GM18526 (cell line): Measurements from ENCODE around the gene MCF2L.

Source experiments
- POLR2A ChIP-seq: IDR thresholded peaks from 3 replicates; pipeline ENCODE4 v1.6.1; 2011; ENCODE audit not compliant: insufficient read length; ENCODE audit errors: extremely low read depth

The MCF2L gene

GRCh38 chr13:113093580-113094409 is 124.8 kb downstream of the MCF2L start:
- TF ChIP-seq POLR2A, result no peak

- TF ChIP-seq POLR2A, result no peak
These were observed 125.4 kb downstream of the MCF2L start for GRCh38 chr13:113094410-113094800.

GRCh38 chr13:113095146-113096051 is 126.4 kb downstream of the MCF2L start:
- TF ChIP-seq POLR2A, result no peak

- TF ChIP-seq POLR2A, result no peak
These were observed 127.2 kb downstream of the MCF2L start for GRCh38 chr13:113096052-113096744.

DNA sequence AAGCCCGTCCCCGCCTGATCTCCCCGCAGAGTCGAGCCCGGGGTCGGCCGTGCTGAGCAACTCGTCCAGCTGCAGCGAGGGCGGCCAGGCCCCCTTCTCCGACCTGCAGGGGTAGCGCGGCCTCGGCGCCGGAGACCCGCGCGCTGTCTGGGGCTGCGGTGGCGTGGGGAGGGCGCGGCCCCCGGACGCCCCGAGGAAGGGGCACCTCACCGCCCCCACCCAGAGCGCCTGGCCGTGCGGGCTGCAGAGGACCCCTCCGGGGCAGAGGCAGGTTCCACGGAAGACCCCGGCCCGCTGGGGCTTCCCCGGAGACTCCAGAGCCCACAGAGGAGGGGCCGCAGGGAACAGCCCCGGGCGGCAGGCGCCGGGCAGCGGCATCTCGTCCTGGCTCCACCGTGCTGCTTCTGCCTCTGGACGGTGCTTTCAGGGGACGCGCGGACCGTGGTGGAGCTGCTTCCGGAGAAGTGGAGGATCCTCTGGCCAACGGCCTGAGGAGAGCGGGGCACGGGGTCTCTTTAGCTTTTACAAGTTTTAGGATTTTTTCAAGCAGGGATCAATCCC is 127.8 kb downstream of the MCF2L start:
- no peak for TF ChIP-seq POLR2A

DNA sequence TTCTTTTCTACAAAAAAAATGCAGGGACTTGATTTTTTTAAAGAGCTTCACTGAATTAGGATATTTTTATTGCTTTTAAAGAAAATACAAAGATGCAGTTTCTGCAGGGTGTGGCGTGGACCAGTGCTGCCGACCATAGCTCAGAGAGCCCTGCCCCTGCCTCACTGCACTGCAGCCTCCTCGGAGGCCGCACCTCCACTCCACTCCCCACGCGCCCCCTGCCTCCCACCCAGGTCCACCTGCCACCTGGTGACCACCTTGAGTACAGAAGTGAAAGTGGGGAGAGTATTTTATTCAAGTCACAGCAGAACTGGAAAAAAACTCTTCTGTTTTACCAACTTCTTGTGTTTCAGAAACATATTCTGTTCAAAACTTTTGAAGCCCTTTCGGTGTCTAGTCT is 128.6 kb downstream of the MCF2L start:
- TF ChIP-seq POLR2A, result no peak

DNA sequence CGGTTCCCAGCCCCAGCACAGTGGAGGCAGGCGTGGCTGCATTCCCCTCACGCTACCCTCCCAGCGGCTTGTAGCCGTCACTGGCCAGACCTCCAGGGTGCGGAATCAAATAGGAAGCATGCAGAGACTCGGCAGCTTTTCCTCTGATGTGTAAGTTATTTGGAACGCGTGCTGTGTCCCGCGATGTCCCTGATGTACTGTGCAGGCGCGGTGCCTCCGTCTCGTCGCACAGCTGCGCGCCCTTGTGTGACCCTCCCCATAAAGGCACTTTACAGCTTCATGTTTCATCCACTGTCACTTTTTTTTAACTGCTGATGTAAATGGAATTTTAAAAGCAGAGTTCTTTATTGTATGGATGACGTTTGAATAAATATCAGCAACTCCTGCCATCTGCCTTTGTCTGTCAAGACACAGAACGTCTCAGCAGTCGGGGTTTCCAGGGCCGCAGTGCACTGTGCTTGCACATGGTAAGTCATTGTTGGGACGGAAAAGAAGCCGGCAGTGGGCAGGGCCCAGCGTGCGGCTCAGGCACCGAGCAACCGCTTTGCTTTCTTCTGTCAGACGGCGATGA is 129.2 kb downstream of the MCF2L start:
- TF ChIP-seq POLR2A, result no peak

DNA sequence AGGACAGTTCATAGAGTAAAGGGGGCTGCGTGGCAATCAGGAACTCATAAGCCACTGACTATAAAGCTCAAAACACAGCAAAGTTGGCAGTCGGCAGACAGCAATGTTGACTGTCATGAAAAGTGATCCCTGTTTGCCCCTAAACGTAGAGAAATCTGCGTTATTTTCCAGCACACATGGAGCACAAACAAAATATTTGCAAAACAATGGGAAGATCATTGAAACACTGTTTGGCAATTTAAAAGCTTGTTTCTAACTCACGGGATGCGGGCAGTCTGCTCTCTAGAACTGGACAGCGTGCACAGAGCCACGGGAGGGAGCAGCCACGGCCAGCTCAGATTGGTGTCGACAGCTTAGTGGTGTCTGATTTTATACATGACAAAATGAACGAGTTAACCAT is 130.1 kb downstream of the MCF2L start:
- no peak for TF ChIP-seq POLR2A

- no peak for TF ChIP-seq POLR2A
These were observed 133.7 kb downstream of the MCF2L start for GRCh38 chr13:113102727-113103126.

DNA sequence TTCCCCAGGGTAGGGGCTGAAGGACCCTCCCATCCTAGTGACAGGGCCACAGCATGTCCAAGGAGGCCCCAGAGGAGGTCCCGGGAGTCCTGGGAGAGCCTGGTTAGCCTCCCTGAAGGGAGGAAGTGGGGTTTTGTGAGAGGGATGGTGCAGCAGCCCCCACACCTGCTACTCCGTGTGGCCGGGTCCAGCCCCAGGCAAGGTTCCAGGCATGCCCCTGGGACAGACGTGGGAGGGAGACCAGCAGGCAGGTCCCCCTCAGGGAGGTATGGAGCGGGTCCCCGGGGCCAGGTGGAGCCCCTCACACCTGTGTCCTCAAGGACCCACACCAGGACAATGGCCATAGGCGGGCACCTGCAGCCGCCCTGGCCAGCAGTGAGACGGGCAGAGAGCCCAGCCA is 134.6 kb downstream of the MCF2L start:
- TF ChIP-seq POLR2A, result no peak

GRCh38 chr13:113105032-113105920 is 136.3 kb downstream of the MCF2L start, which contains the start of gene F7:
F7 (plus strand) TSS chr13:113105791; CDS start chr13:113105842, 51 bp downstream.
- TF ChIP-seq POLR2A, result no peak

GRCh38 chr13:113105921-113106452 is 137.0 kb downstream of the MCF2L start:
- no peak for TF ChIP-seq POLR2A

DNA sequence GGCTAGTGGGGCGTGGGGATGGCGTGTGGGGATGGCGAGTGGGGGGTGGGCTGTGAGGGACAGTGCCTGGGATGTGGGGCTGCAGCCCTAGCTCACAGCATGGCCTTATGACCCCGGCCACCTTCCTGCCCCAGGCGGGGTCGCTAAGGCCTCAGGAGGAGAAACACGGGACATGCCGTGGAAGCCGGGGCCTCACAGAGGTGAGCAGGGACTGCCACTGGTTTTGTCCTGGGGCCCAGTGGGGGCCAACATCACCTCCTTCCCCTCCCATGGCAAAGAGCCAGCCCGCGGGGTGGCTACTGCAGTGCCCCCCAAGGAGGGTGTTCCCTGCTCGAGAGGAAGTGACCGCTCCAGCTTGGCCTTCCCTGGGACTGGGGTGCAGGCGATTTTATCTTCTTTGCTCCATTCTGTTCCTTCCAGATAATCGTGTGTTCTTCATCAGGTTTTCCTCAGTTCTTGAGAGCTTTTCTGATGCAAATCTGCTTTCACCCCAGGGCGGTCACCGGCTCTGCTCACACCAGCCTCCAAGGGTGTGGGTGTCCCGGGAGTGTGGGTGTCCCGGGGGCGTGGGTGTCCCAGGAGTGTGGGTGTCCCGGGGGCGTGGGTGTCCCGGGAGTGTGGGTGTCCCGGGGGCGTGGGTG is 137.8 kb downstream of the MCF2L start:
- no peak for TF ChIP-seq POLR2A
